GM12865 (cell line): ENCODE results near the gene NUMB.

Experiments
- DNase-seq: peaks from one replicate; pipeline ENCODE4 v3.0.0; 2010; ENCODE audit warnings: low read depth
- H3K4me3 ChIP-seq: 2 replicates; pipeline ENCODE4 v1.5.1; 2011; ENCODE audit warnings: mild to moderate bottlenecking, low read depth, low read length, control low read depth
- TF ChIP-seq, protein P1 (sequence below): IDR thresholded peaks from 2 replicates; pipeline ENCODE4 v1.5.1; 2011; ENCODE audit warnings: low read length, control low read depth, low read depth, inconsistent platforms; ENCODE audit not compliant: insufficient read depth; ENCODE audit errors: missing control alignments

The NUMB gene

DNA sequence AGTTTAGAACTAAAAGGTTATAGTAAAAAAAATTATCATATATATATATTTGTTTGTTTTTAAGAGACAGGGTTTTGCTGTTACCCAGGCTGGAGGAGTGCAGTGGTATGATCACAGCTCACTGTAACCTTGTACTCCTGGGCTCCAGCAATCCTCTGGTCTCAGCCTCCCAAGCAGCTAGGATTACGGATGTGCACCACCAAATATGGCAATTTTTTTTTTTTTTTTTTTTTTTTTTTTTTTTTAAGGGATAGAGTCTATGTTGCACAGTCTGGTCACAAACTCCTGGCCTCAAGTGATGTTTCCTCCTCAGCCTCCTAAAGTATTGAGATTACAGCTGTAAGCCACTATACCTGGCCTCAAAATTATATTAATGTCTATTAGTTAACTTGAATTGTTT is 172.4 kb downstream of the NUMB start:
- DNase-seq, result no peak
- H3K4me3 ChIP-seq, result no peak overlapping the region
- TF ChIP-seq, protein P1, sequence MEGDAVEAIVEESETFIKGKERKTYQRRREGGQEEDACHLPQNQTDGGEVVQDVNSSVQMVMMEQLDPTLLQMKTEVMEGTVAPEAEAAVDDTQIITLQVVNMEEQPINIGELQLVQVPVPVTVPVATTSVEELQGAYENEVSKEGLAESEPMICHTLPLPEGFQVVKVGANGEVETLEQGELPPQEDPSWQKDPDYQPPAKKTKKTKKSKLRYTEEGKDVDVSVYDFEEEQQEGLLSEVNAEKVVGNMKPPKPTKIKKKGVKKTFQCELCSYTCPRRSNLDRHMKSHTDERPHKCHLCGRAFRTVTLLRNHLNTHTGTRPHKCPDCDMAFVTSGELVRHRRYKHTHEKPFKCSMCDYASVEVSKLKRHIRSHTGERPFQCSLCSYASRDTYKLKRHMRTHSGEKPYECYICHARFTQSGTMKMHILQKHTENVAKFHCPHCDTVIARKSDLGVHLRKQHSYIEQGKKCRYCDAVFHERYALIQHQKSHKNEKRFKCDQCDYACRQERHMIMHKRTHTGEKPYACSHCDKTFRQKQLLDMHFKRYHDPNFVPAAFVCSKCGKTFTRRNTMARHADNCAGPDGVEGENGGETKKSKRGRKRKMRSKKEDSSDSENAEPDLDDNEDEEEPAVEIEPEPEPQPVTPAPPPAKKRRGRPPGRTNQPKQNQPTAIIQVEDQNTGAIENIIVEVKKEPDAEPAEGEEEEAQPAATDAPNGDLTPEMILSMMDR, result no peak

DNA sequence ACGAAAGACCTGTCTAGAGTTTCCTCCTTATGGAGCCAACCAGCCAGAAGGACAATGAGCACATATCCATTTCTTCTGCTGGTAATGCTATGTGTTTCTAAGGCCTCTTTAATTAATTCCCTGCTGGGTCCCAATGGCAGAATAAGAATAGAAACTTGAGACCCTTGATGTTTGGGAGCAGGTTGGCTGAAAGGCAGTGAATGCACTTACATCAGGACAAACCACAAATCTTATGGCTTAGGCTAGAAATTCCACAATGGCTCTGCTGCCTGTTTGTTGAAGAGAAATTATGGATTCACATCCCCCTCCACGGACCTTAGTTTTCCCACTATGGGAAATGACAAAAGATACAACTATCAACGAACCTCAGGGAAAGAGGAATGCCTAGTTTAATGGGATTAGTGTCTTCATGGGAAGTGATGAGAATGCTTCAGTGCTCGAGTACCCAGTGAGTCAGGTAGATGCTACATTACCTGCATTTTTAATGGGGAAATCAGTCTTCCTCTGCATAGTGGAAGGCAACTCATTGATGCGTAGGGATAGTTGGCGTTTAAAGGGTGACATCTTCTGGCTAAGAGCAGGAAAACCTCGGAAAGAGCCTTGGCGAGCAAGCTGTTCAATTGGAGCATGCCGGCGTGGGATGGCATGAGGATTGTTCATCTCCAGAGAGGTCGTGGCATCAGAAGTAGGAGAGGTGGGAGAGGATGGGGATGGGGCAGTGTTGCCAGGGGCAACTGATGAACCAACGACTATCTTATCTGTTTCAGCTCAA is 174.6 kb downstream of the NUMB start:
- no peak overlapping the region for H3K4me3 ChIP-seq
- TF ChIP-seq, protein P1, result no peak
- no peak for DNase-seq

DNA sequence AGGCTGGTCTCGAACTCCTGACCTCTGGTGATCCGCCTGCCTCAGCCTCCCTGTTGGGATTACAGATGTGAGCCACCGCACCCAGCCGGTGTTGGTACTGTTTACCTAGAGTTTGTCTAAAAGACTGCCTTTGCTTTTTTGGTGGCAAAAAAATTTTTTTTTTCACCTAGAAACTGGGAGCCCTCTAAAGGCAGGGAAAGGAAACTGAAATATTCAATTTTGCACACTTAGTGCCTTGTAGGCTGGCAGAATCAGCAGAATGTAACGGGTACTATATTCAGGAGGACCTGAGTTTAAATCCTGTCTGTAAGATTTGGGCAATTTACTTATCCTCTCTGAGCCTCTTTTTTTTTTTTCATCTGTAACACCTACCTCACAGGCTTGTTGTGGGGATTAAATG is 177.4 kb downstream of the NUMB start:
- no peak for DNase-seq
- TF ChIP-seq, protein P1, result no peak
- H3K4me3 ChIP-seq, result no peak overlapping the region

DNA sequence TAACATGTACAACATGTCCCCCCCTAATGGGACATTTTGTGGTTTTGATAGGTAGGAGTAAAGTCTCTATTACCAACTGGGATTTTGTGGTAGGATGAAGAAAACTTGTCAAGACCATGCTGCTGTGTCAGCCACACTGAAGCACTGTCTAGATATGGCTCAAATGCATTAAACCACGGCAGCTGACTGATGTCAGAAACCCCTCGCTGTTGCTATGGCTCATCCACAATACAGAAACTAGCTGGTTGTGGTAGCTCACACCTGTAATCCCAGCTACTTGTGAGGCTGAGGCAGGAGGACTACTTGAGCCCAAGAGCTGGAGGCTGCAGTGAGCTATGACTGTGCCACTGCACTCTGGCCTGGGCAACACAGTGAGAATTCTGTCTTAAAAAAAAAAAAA is 181.0 kb downstream of the NUMB start:
- H3K4me3 ChIP-seq, result no peak overlapping the region
- TF ChIP-seq, protein P1, result no peak
- no peak for DNase-seq

DNA sequence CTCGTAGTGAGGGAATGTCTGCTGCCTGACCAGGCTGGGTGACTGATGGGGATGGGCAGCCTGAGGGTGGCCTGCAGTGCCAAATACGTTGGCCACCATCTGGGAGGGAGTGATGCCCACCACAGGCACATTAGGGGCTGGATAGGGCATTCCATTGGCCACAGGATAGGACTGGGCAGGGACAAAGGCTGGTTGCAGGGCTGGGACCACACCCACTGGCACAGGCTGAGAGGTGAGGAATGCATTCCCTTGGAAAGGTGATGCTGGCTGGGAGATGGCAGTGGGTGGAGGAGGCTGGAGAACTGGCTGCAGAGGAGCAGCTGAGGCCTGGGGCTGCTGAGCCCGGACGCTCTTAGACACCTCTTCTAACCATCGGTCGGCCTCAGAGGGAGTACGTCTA is 181.5 kb downstream of the NUMB start:
- TF ChIP-seq, protein P1, result no peak
- no peak for DNase-seq
- H3K4me3 ChIP-seq, result no peak overlapping the region

DNA sequence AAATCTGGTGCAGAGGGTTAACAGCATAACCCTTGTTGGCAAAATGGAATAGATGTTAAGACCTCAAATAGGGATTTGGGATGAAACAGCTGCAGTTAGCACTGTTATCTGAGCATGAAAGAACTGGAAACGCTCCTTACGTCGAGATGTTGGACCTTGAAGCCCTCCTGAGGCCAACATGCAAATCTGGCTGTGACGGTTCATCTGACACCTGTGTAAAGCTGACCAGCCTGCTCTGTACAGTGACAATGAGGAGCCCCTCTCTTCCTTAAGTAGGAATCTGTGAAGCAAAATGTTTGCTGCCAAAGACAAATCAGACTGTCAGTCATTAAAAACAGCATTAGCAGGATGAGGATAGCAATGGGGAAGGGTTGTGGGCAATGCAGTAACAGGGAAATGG is 184.5 kb downstream of the NUMB start:
- TF ChIP-seq, protein P1, result no peak
- no peak for DNase-seq
- no peak overlapping the region for H3K4me3 ChIP-seq

DNA sequence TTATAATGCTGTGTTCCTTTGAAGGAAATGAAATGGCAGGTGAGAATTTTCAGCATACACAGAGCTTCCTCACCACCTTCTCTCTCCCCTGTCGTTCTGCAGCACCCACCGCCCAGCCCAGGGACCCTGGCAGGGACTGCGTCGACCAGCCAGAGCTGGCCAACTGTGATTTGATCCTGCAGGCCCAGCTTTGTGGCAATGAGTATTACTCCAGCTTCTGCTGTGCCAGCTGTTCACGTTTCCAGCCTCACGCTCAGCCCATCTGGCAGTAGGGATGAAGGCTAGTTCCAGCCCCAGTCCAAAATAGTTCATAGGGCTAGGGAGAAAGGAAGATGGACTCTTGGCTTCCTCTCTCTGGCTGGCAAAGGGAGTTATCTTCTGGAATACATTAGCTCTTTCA is 186.0 kb downstream of the NUMB start:
- H3K4me3 ChIP-seq, result no peak overlapping the region
- TF ChIP-seq, protein P1, result no peak
- DNase-seq, result no peak
